ENCODE results near the gene CD9. TPM values are rescaled to one million over a fixed set of nuclear protein-coding genes. Genes with fewer than 3 reads are reported as not detected.

The CD9 gene
- total RNA-seq, 1 donor, result 26.4 TPM

- H3K9me3 ChIP-seq (ENCODE audit: low read depth, low read length), result no peaks in the 10 kb centered on the region
- H3K4me1 ChIP-seq (ENCODE audit: insufficient read depth, low read length), result no peaks in the 10 kb centered on the region
- H3K27me3 ChIP-seq (ENCODE audit: insufficient read depth, low read length), result no peaks in the 10 kb centered on the region
- H3K4me3 ChIP-seq (ENCODE audit: low read length), result no peak overlapping the region
Observed at GRCh38 chr12:6216581-6216980, 16.4 kb downstream of the CD9 start.

- H3K4me1 ChIP-seq (ENCODE audit: insufficient read depth, low read length), result no peaks in the 10 kb centered on the region
- no peaks in the 10 kb centered on the region for H3K9me3 ChIP-seq (ENCODE audit: low read depth, low read length)
Observed at GRCh38 chr12:6218347-6218925, 18.2 kb downstream of the CD9 start.

GRCh38 chr12:6219980-6220379 lies 19.8 kb downstream of the CD9 start:
- Histone ChIP-seq H3K9me3 (ENCODE audit: low read depth, low read length) (no peaks in the 10 kb centered on the region), H3K27me3 (ENCODE audit: insufficient read depth, low read length) (no peaks in the 10 kb centered on the region), H3K4me1 (ENCODE audit: insufficient read depth, low read length) (no peaks in the 10 kb centered on the region), H3K4me3 (ENCODE audit: low read length) (no peak overlapping the region)

More at GRCh38 chr12:6218347-6218925, 18.2 kb downstream of the CD9 start:
- H3K4me3 ChIP-seq (ENCODE audit: low read length), result no peak overlapping the region
- no peaks in the 10 kb centered on the region for H3K27me3 ChIP-seq (ENCODE audit: insufficient read depth, low read length)

- no peak overlapping the region for H3K4me3 ChIP-seq (ENCODE audit: low read length)
- H3K27me3 ChIP-seq (ENCODE audit: insufficient read depth, low read length), result no peaks in the 10 kb centered on the region
- H3K9me3 ChIP-seq (ENCODE audit: low read depth, low read length), result no peaks in the 10 kb centered on the region
- peaks cover under 1% of the 10 kb centered on the region for H3K4me1 ChIP-seq (ENCODE audit: insufficient read depth, low read length)
Observed at GRCh38 chr12:6221146-6221545, 20.9 kb downstream of the CD9 start.

GRCh38 chr12:6222078-6222654 lies 22.0 kb downstream of the CD9 start:
- Histone ChIP-seq H3K4me3 (ENCODE audit: low read length) (no peak overlapping the region), H3K9me3 (ENCODE audit: low read depth, low read length) (no peaks in the 10 kb centered on the region), H3K4me1 (ENCODE audit: insufficient read depth, low read length) (peaks cover 8% of the 10 kb centered on the region), H3K27me3 (ENCODE audit: insufficient read depth, low read length) (no peaks in the 10 kb centered on the region)

GRCh38 chr12:6223545-6223944 lies 23.3 kb downstream of the CD9 start:
- Histone ChIP-seq H3K4me3 (ENCODE audit: low read length) (no peak overlapping the region), H3K27me3 (ENCODE audit: insufficient read depth, low read length) (no peaks in the 10 kb centered on the region), H3K4me1 (ENCODE audit: insufficient read depth, low read length) (peaks cover 8% of the 10 kb centered on the region), H3K9me3 (ENCODE audit: low read depth, low read length) (no peaks in the 10 kb centered on the region)

GRCh38 chr12:6224550-6224949 lies 24.4 kb downstream of the CD9 start:
- Histone ChIP-seq H3K4me1 (ENCODE audit: insufficient read depth, low read length) (peaks cover 14% of the 10 kb centered on the region), H3K4me3 (ENCODE audit: low read length) (no peak overlapping the region), H3K27me3 (ENCODE audit: insufficient read depth, low read length) (no peaks in the 10 kb centered on the region), H3K9me3 (ENCODE audit: low read depth, low read length) (no peaks in the 10 kb centered on the region)

GRCh38 chr12:6225630-6226001 lies 25.4 kb downstream of the CD9 start:
- H3K4me1 ChIP-seq (ENCODE audit: insufficient read depth, low read length), result peaks cover 25% of the 10 kb centered on the region
- H3K4me3 ChIP-seq (ENCODE audit: low read length), result no peak overlapping the region
- no peaks in the 10 kb centered on the region for H3K9me3 ChIP-seq (ENCODE audit: low read depth, low read length)
- no peaks in the 10 kb centered on the region for H3K27me3 ChIP-seq (ENCODE audit: insufficient read depth, low read length)

- H3K9me3 ChIP-seq (ENCODE audit: low read depth, low read length), result no peaks in the 10 kb centered on the region
- no peak overlapping the region for H3K4me3 ChIP-seq (ENCODE audit: low read length)
- H3K4me1 ChIP-seq (ENCODE audit: insufficient read depth, low read length), result peaks cover 30% of the 10 kb centered on the region
- H3K27me3 ChIP-seq (ENCODE audit: insufficient read depth, low read length), result no peaks in the 10 kb centered on the region
Observed at GRCh38 chr12:6226002-6226678, 25.9 kb downstream of the CD9 start.

GRCh38 chr12:6226679-6227051 lies 26.5 kb downstream of the CD9 start:
- no peak overlapping the region for H3K4me3 ChIP-seq (ENCODE audit: low read length)
- no peaks in the 10 kb centered on the region for H3K9me3 ChIP-seq (ENCODE audit: low read depth, low read length)
- H3K4me1 ChIP-seq (ENCODE audit: insufficient read depth, low read length), result peaks cover 35% of the 10 kb centered on the region
- H3K27me3 ChIP-seq (ENCODE audit: insufficient read depth, low read length), result no peaks in the 10 kb centered on the region

- Histone ChIP-seq H3K4me3 (ENCODE audit: low read length) (no peak overlapping the region), H3K27me3 (ENCODE audit: insufficient read depth, low read length) (no peaks in the 10 kb centered on the region), H3K4me1 (ENCODE audit: insufficient read depth, low read length) (peaks cover 50% of the 10 kb centered on the region), H3K9me3 (ENCODE audit: low read depth, low read length) (no peaks in the 10 kb centered on the region)
Observed at GRCh38 chr12:6228535-6229223, 28.5 kb downstream of the CD9 start.

- Histone ChIP-seq H3K4me1 (ENCODE audit: insufficient read depth, low read length) (peaks cover 50% of the 10 kb centered on the region), H3K4me3 (ENCODE audit: low read length) (no peak overlapping the region), H3K27me3 (ENCODE audit: insufficient read depth, low read length) (no peaks in the 10 kb centered on the region), H3K9me3 (ENCODE audit: low read depth, low read length) (no peaks in the 10 kb centered on the region)
Observed at GRCh38 chr12:6229224-6230218, 29.3 kb downstream of the CD9 start.

- Histone ChIP-seq H3K4me3 (ENCODE audit: low read length) (no peak overlapping the region), H3K9me3 (ENCODE audit: low read depth, low read length) (no peaks in the 10 kb centered on the region), H3K4me1 (ENCODE audit: insufficient read depth, low read length) (peaks cover 50% of the 10 kb centered on the region), H3K27me3 (ENCODE audit: insufficient read depth, low read length) (no peaks in the 10 kb centered on the region)
Observed at GRCh38 chr12:6230321-6231110, 30.3 kb downstream of the CD9 start.
